HepG2 (cell line): ENCODE data around the gene CDK17. TPM values are rescaled to one million over a fixed set of nuclear protein-coding genes. Genes with fewer than 3 reads are reported as not detected.

Source experiments
- ATAC-seq: fragments of 200-7000 bp; cut with Tn5 transposase; 3 replicates; pipeline ENCODE4 v1.9.1; 2020; ENCODE audit warnings: mild to moderate bottlenecking, moderate library complexity
- BruUV-seq: library from RNA; stranded (reverse); fragments of 400-500 nt; replicated peaks from 2 replicates; lab custom pipeline; 2021; lab: Mats Ljungman, UMichigan
- CTCF ChIA-PET: fragments of 300-600 bp; formaldehyde crosslinking; extraction: SDS; loops from one replicate; lab custom pipeline; 2021; ENCODE audit warnings: low total read pairs, inconsistent platforms, low intra/inter-chr PET ratio; lab: Yijun Ruan, JAX
- POLR2A ChIA-PET: fragments of 350-600 bp; sonication (Branson Sonifier 250); formaldehyde crosslinking; loops from one replicate; lab custom pipeline; 2020; ENCODE audit warnings: antibody characterized with exemption, inconsistent platforms; lab: Yijun Ruan, JAX
- DNase-seq: peaks from one replicate; pipeline ENCODE4 v3.0.0-alpha.2; 2015; ENCODE audit warnings: low spot score
- FAIRE-seq: peaks from 3 replicates; lab custom pipeline; 2011; peaks lifted over from hg19 to GRCh38; lab: Jason Lieb, UNC
- H2AFZ ChIP-seq: one replicate; pipeline ENCODE4 v1.6.1; 2011; ENCODE audit warnings: low read length, inconsistent platforms
- H3K27ac ChIP-seq: fragments of 300-600 bp; 3 replicates; pipeline ENCODE4 v1.8.0; 2011; ENCODE audit warnings: mixed run types, mild to moderate bottlenecking, mixed read lengths, low read length, inconsistent platforms; ENCODE audit not compliant: insufficient read depth; ENCODE audit errors: extremely low read length
- H3K27me3 ChIP-seq, 2 experiments: fragments of 200-600 bp in 1 of 2; 2 replicates in 1 of 2; 3 replicates in 1 of 2; pipeline versions ENCODE4 v1.6.0 to v1.8.0; 2011; ENCODE audit warnings: low read length in 2 of 2, mild to moderate bottlenecking in 2 of 2, moderate library complexity in 2 of 2, inconsistent platforms in 1 of 2; ENCODE audit not compliant: insufficient read depth in 2 of 2, control insufficient read depth in 1 of 2
- H3K36me3 ChIP-seq, 2 experiments: fragments of 200-600 bp in 1 of 2; replicated peaks in 1 of 2; 2 replicates in 1 of 2; 3 replicates in 1 of 2; pipeline versions ENCODE4 v1.5.1 to v1.8.0; 2011; ENCODE audit warnings: low read length in 2 of 2, inconsistent platforms in 1 of 2; ENCODE audit not compliant: insufficient read depth in 2 of 2, control insufficient read depth in 1 of 2
- H3K4me1 ChIP-seq: 2 replicates; pipeline ENCODE4 v1.5.1; 2012; ENCODE audit warnings: low read length, inconsistent platforms; ENCODE audit not compliant: insufficient read depth
- H3K4me2 ChIP-seq: 2 replicates; pipeline ENCODE4 v1.6.0; 2011; ENCODE audit warnings: low read depth, low read length, inconsistent platforms
- H3K4me3 ChIP-seq, 3 experiments: fragments of 200-600 bp in 1 of 3; sonication (generic), shearing (Covaris generic) in 1 of 3; replicated peaks in 1 of 3; 2 replicates each; pipeline ENCODE4 v1.5.1; 2011 to 2016; ENCODE audit warnings: low read length in 3 of 3, inconsistent platforms in 2 of 3, low read depth in 2 of 3, mild to moderate bottlenecking in 2 of 3, control low read depth in 1 of 3, mixed read lengths in 1 of 3; ENCODE audit not compliant: insufficient read depth in 1 of 3
- H3K79me2 ChIP-seq: one replicate; pipeline ENCODE4 v1.6.1; 2011; ENCODE audit warnings: low read length, inconsistent platforms; ENCODE audit not compliant: insufficient read depth
- H3K9ac ChIP-seq: 2 replicates; pipeline ENCODE4 v1.6.0; 2011; ENCODE audit warnings: mild to moderate bottlenecking, low read depth, low read length, inconsistent platforms; ENCODE audit not compliant: insufficient read depth
- H3K9me3 ChIP-seq: 2 replicates; pipeline ENCODE4 v1.5.1; 2012; ENCODE audit warnings: mild to moderate bottlenecking, low read length
- H4K20me1 ChIP-seq: 2 replicates; pipeline ENCODE4 v1.6.0; 2011; ENCODE audit warnings: inconsistent platforms, mild to moderate bottlenecking, low read length, moderate library complexity; ENCODE audit not compliant: insufficient read depth
- CEBPG ChIP-seq: IDR thresholded peaks from 2 replicates; pipeline ENCODE4 v1.6.1; 2016
- EEA1 ChIP-seq: sonication (generic); formaldehyde crosslinking; IDR thresholded peaks from 2 replicates; pipeline ENCODE4 v1.5.1; 2020; ENCODE audit warnings: mild to moderate bottlenecking, missing genetic modification reagents, borderline replicate concordance
- HNF1A ChIP-seq, 2 experiments: sonication (generic) in 1 of 2; formaldehyde crosslinking in 1 of 2; IDR thresholded peaks; 2 replicates each; pipeline versions ENCODE4 v1.4.0 to v1.6.1; 2016 to 2020; ENCODE audit warnings: borderline replicate concordance in 1 of 2, low read depth in 1 of 2, mild to moderate bottlenecking in 1 of 2, missing genetic modification reagents in 1 of 2
- HNF4G ChIP-seq, 2 experiments: sonication (generic) in 1 of 2; formaldehyde crosslinking in 1 of 2; IDR thresholded peaks; 2 replicates each; pipeline versions ENCODE4 v1.4.0 to v1.6.1; 2011 to 2020; ENCODE audit warnings: borderline replicate concordance in 2 of 2, low read depth in 2 of 2, mild to moderate bottlenecking in 2 of 2, low read length in 1 of 2, missing genetic modification reagents in 1 of 2, moderate library complexity in 1 of 2
- HNRNPK ChIP-seq: fragments of 200-400 bp; formaldehyde crosslinking; IDR thresholded peaks from 2 replicates; pipeline ENCODE4 v1.6.1; 2018; ENCODE audit warnings: low read length, low read depth, moderate library complexity, mild to moderate bottlenecking; ENCODE audit not compliant: poor library complexity, severe bottlenecking
- NONO ChIP-seq, 2 experiments: fragments of 450-650 bp in 1 of 2; sonication (generic) in 1 of 2; formaldehyde crosslinking in 1 of 2; IDR thresholded peaks in 1 of 2; conservative IDR thresholded peaks in 1 of 2; 2 replicates each; pipeline versions ENCODE4 v1.6.1 to v1.8.0; 2017 to 2022; ENCODE audit warnings: mild to moderate bottlenecking in 1 of 2, missing genetic modification reagents in 1 of 2, moderate library complexity in 1 of 2
- POLR2A ChIP-seq, 2 experiments: IDR thresholded peaks; 2 replicates each; pipeline ENCODE4 v1.6.1; 2011; ENCODE audit warnings: low read depth in 2 of 2, low read length in 2 of 2, mild to moderate bottlenecking in 1 of 2, moderate library complexity in 1 of 2; ENCODE audit not compliant: insufficient read depth in 1 of 2
- SP140L ChIP-seq: sonication (generic); formaldehyde crosslinking; IDR thresholded peaks from 2 replicates; pipeline ENCODE4 v1.4.0; 2020; ENCODE audit warnings: missing genetic modification reagents, borderline replicate concordance
- TFE3 ChIP-seq: IDR thresholded peaks from 2 replicates; pipeline ENCODE4 v1.6.1; 2016
- ZNF543 ChIP-seq: sonication (generic); formaldehyde crosslinking; IDR thresholded peaks from 2 replicates; pipeline ENCODE4 v1.4.0; 2020; ENCODE audit warnings: mild to moderate bottlenecking, missing genetic modification reagents
- ZNF781 ChIP-seq: sonication (generic); formaldehyde crosslinking; IDR thresholded peaks from 2 replicates; pipeline ENCODE4 v1.5.1; 2020; ENCODE audit warnings: borderline replicate concordance, mild to moderate bottlenecking, missing genetic modification reagents; ENCODE audit errors: not compliant biosample characterization
- ZSCAN30 ChIP-seq: sonication (generic); formaldehyde crosslinking; IDR thresholded peaks from 2 replicates; pipeline ENCODE4 v1.5.0; 2020; ENCODE audit warnings: mild to moderate bottlenecking, missing genetic modification reagents
- WGBS: methylation state at CpG from one replicate; pipeline ENCODE4 v1.1.6; 2017; ENCODE audit warnings: low lambda C conversion rate; 5-methylcytosine and 5-hydroxymethylcytosine counted together
- in situ Hi-C: cut with HindIII; loops from 2 replicates; pipeline ENCODE4 v1.10.0; 2017; ENCODE audit warnings: low pct_unique_long_range_greater_than_20kb; ENCODE audit not compliant: extremely low pct_ligation_motif_present
- intact Hi-C: fragments of 100-400 bp; cut with micrococcal nuclease; formaldehyde crosslinking; loops from one replicate; pipeline ENCODE4 v1.10.0; 2022; ENCODE audit not compliant: unreplicated experiment
- polyA plus RNA-seq, 8 experiments: library from polyadenylated mRNA; depleted of rRNA in 3 of 8; stranded (reverse) in 7 of 8; unstranded in 1 of 8; fragments of >200 nt; fragmentation: Illumina TruSeq in 4 of 8; extraction: Trizol in 4 of 8; gene quantifications; 2 replicates each; pipeline versions ENCODE4 v1.2.1 to v1.2.3, GENCODE V29; 2011 to 2016; ENCODE audit warnings: low read depth in 4 of 8, missing spikeins in 1 of 8, mixed read lengths in 1 of 8; ENCODE audit not compliant: insufficient read depth in 1 of 8
- total RNA-seq, 5 experiments: library from RNA; depleted of rRNA; stranded (reverse); fragments of >200 nt; fragmentation: Illumina TruSeq; extraction: Trizol; gene quantifications; 2 replicates each; pipeline ENCODE4 v1.2.3, GENCODE V29; 2016; ENCODE audit warnings: low read depth in 1 of 5
- TF ChIP-seq, protein P1 (sequence below): sonication (generic); formaldehyde crosslinking; IDR thresholded peaks from 2 replicates; pipeline ENCODE4 v1.4.0; 2020; ENCODE audit warnings: low read depth, mild to moderate bottlenecking, missing genetic modification reagents
- TF ChIP-seq, protein P2 (sequence below): sonication (generic); formaldehyde crosslinking; IDR thresholded peaks from 2 replicates; pipeline ENCODE4 v1.5.0; 2020; ENCODE audit warnings: missing genetic modification reagents, mild to moderate bottlenecking, borderline replicate concordance

CDK17 gene
- total and polyA plus RNA-seq, 2 of the 13 experiments (the other 11 are each of a cell fraction or from before 2014, with no cell fraction given): 9.9 to 22.3 TPM

GRCh38 chr12:96265400-96265799 is 134.8 kb downstream of the CDK17 start (continued):
- TF ChIP-seq ZNF543 (CRISPR knock-in tag) (no peak), ZSCAN30 (no peak), POLR2A (IDR thresholded peaks at IDR 0.05; ENCODE audit: insufficient read depth in 1 of 2, low read depth in 2 of 2, low read length in 2 of 2) (no peak), TFE3 (CRISPR knock-in tag) (no peak), HNRNPK (no peak), CEBPG (CRISPR knock-in tag) (0 out of 2 replicates have a peak, but pooled peaks have one; percentile 18), ZNF781 (no peak)
- TF ChIP-seq, protein P1, sequence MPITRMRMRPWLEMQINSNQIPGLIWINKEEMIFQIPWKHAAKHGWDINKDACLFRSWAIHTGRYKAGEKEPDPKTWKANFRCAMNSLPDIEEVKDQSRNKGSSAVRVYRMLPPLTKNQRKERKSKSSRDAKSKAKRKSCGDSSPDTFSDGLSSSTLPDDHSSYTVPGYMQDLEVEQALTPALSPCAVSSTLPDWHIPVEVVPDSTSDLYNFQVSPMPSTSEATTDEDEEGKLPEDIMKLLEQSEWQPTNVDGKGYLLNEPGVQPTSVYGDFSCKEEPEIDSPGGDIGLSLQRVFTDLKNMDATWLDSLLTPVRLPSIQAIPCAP (CRISPR knock-in tag): no peak
- TF ChIP-seq, all 625 proteins: peak for 2

DNA sequence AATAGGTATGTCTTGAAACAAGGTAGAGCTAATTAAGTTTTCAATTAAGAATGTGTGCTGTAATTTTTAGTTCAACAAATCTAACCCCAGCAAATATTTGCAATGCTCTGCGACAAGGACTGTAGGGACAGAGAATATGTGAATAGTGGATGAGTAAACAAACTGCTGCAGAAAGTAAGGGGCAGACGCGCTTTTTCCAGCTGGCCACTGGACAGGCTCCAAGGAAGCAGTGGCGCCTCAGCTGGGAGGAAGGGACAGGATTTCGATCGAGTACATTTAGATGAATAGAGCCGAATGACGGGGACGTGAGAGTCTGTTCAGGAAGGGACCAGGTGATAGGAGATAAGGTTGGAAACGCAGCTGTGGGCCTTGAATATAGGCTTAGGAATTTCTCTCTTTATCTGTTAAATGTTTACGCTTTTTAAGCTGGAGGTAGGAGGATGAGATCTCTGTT is 136.8 kb downstream of the CDK17 start:
- H3K4me1 ChIP-seq: peaks cover 34% of the 10 kb centered on the region
- no TSS peak for BruUV-seq
- 3% methylated on average over 11 of the region's 11 CpGs for WGBS
- no peaks in the 10 kb centered on the region for H4K20me1 ChIP-seq
- DNase-seq (peak; percentile 90), FAIRE-seq (peak; percentile 91), ATAC-seq (peak; percentile 98)
- POLR2A ChIA-PET: interaction anchor here (0.7 kb wide), 1 partner anchor 9 kb away, joined by 3 read pairs; no protein-coding TSS in a partner anchor
- CTCF ChIA-PET: no interaction called here
- in situ Hi-C loops (no loop called here), intact Hi-C loops (loop anchor here (10.0 kb wide), 1 partner anchor 49 kb away; no protein-coding TSS in a partner anchor)
- H3K9me3 ChIP-seq: no peaks in the 10 kb centered on the region
- peak overlapping the region; percentile 40 for H3K27ac ChIP-seq
- no peaks in the 10 kb centered on the region for H3K27me3 ChIP-seq
- H3K79me2 ChIP-seq: no peaks in the 10 kb centered on the region
- H3K36me3 ChIP-seq: 0 out of 5 replicates have a peak, but pooled peaks cover 0 to 2% of the 10 kb centered on the region in 2 experiments
- H3K9ac ChIP-seq: no peak overlapping the region
- no peak overlapping the region for H3K4me3 ChIP-seq
- H3K4me2 ChIP-seq: peak overlapping the region; percentile 41; the same call in 1 of the 2 replicates
- no peak overlapping the region for H2AFZ ChIP-seq
- TF ChIP-seq, protein P2, sequence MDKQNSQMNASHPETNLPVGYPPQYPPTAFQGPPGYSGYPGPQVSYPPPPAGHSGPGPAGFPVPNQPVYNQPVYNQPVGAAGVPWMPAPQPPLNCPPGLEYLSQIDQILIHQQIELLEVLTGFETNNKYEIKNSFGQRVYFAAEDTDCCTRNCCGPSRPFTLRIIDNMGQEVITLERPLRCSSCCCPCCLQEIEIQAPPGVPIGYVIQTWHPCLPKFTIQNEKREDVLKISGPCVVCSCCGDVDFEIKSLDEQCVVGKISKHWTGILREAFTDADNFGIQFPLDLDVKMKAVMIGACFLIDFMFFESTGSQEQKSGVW (CRISPR knock-in tag): no peak
- TF ChIP-seq HNF4G (IDR thresholded peaks at IDR 0.05; ENCODE audit: borderline replicate concordance, low read depth, low read length) (no peak), HNF4G (CRISPR knock-in tag; IDR thresholded peaks at IDR 0.05; ENCODE audit: borderline replicate concordance, low read depth) (no peak), EEA1 (CRISPR knock-in tag) (no peak), SP140L (CRISPR knock-in tag) (no peak), HNF1A (IDR thresholded peaks at IDR 0.05; ENCODE audit: low read depth) (no peak), HNF1A (CRISPR knock-in tag; IDR thresholded peaks at IDR 0.05; ENCODE audit: borderline replicate concordance) (peak; percentile 38; the same call in 1 of the 2 replicates), NONO (IDR thresholded peaks at IDR 0.05) (no peak), NONO (CRISPR knock-in tag; conservative IDR thresholded peaks at IDR 0.05) (peak; percentile 62; the same call in 1 of the 2 replicates)
